Activated naive CD8-positive, alpha-beta T cell treated with anti-CD3 and anti-CD28 coated beads, Interleukin-2, amount 10 ng/mL, durations not matched to agents 7 days and 5 days (primary cell): ENCODE data around the gene PLCL1. TPM values are rescaled to one million over a fixed set of nuclear protein-coding genes. Genes with fewer than 3 reads are reported as not detected.

Experiments
- ATAC-seq: fragments of 150-1000 bp; cut with Tn5 transposase; one replicate; pipeline ENCODE4 v1.10.0; 2021; ENCODE audit warnings: low read depth, moderate library complexity
- POLR2A ChIA-PET: fragments of 350-600 bp; sonication (Branson Sonifier 250); formaldehyde crosslinking; loops from one replicate; lab custom pipeline; 2021; ENCODE audit warnings: antibody characterized with exemption; lab: Charles Lee
- DNase-seq: peaks from one replicate; pipeline ENCODE4 v3.0.0; 2021
- H3K27ac Mint-ChIP-seq: one replicate; pipeline ENCODE4 v1.8.0; 2022; ENCODE audit warnings: mild to moderate bottlenecking, mixed read lengths
- H3K27me3 Mint-ChIP-seq: one replicate; pipeline ENCODE4 v1.8.0; 2022; ENCODE audit warnings: mild to moderate bottlenecking, moderate library complexity, mixed read lengths
- H3K36me3 Mint-ChIP-seq: one replicate; pipeline ENCODE4 v1.8.0; 2021; ENCODE audit warnings: mild to moderate bottlenecking, mixed read lengths
- H3K4me1 Mint-ChIP-seq: one replicate; pipeline ENCODE4 v1.8.0; 2021; ENCODE audit warnings: mixed read lengths
- H3K4me3 Mint-ChIP-seq: one replicate; pipeline ENCODE4 v1.8.0; 2022; ENCODE audit warnings: mild to moderate bottlenecking, moderate library complexity, mixed read lengths
- H3K9me3 Mint-ChIP-seq: one replicate; pipeline ENCODE4 v1.8.0; 2021; ENCODE audit warnings: mixed read lengths
- total RNA-seq, 2 experiments: library from RNA; stranded (reverse); gene quantifications; one replicate each; pipeline ENCODE4 v1.2.3, GENCODE V29; 2021

The PLCL1 gene
- total RNA-seq, 2 experiments from 2014 or later, result 1.2 to 1.3 TPM

DNA sequence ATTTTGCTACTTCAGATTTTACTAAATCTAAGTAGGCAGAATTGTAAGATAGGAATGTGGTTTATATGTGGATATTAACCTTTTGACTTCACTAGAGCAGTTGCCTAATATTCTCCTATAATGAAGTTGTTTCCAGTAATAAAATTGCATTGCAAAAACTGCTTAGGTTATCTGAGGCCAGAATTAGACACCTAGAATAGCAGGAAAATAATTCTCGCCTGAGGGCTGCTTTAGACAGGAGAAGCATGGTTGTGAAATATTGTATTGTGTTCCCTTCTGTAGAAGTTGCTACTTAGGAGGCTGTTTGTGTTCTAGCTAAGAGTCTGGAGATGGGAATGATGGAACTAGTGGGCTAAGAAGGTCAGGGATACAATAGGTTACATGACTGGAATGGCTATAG is 146.3 kb downstream of the PLCL1 start:
- H3K36me3 Mint-ChIP-seq, result no peaks in the 10 kb centered on the region
- peaks cover 2% of the 10 kb centered on the region for H3K9me3 Mint-ChIP-seq
- H3K27me3 Mint-ChIP-seq, result no peaks in the 10 kb centered on the region
- H3K27ac Mint-ChIP-seq, result no peak overlapping the region
- ATAC-seq (no peak), DNase-seq (no peak)
- H3K4me1 Mint-ChIP-seq, result no peaks in the 10 kb centered on the region
- POLR2A ChIA-PET, result no interaction called here
- H3K4me3 Mint-ChIP-seq, result no peak overlapping the region

DNA sequence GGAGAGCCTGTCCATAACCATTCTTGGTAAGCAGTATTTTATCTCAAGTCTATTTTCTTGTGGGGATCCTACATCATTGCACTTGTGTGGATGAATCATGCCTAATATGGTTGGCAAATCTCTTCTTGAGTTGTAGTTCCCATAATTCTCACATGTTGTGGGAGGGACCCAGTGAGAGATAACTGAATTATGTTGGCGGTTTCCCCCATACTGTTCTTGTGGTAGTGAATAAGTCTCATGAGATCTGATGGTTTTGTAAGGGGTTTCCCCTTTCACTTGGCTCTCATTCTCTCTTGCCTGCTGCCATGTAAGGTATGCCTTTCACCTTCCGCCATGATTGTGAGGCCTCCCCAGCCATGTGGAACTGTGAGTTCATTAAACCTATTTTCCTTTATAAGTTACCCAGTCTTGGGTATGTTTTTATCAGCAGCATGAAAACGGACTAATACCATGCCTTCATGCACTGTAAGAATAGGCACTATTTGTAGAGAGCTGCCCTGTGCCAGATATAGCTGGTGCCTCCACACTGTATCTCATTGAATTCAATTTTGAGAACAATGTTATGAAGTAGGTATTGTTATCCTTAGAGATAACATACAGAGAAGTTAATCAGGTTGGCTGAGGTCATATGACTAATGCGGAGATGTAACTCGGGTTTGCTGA is 148.3 kb downstream of the PLCL1 start:
- Mint-ChIP-seq H3K4me1 (no peaks in the 10 kb centered on the region), H3K36me3 (peaks cover 3% of the 10 kb centered on the region), H3K27ac (no peak overlapping the region), H3K9me3 (peaks cover 11% of the 10 kb centered on the region), H3K27me3 (no peaks in the 10 kb centered on the region), H3K4me3 (no peak overlapping the region)
- POLR2A ChIA-PET, result no interaction called here
- no peak for ATAC-seq
- no peak for DNase-seq

GRCh38 chr2:197954328-197954727 is 149.9 kb downstream of the PLCL1 start:
- DNase-seq, result no peak
- H3K27me3 Mint-ChIP-seq, result no peaks in the 10 kb centered on the region
- no peak overlapping the region for H3K27ac Mint-ChIP-seq
- peaks cover 3% of the 10 kb centered on the region for H3K36me3 Mint-ChIP-seq
- H3K4me1 Mint-ChIP-seq, result no peaks in the 10 kb centered on the region
- peaks cover 11% of the 10 kb centered on the region for H3K9me3 Mint-ChIP-seq
- POLR2A ChIA-PET, result no interaction called here
- no peak for ATAC-seq
- no peak overlapping the region for H3K4me3 Mint-ChIP-seq

GRCh38 chr2:197958592-197959150 is 154.3 kb downstream of the PLCL1 start:
- peaks cover 19% of the 10 kb centered on the region for H3K9me3 Mint-ChIP-seq
- peaks cover 3% of the 10 kb centered on the region for H3K36me3 Mint-ChIP-seq
- ATAC-seq, result no peak
- H3K27me3 Mint-ChIP-seq, result no peaks in the 10 kb centered on the region
- DNase-seq, result no peak
- H3K4me3 Mint-ChIP-seq, result no peak overlapping the region
- H3K27ac Mint-ChIP-seq, result no peak overlapping the region
- H3K4me1 Mint-ChIP-seq, result no peaks in the 10 kb centered on the region
- POLR2A ChIA-PET, result no interaction called here

DNA sequence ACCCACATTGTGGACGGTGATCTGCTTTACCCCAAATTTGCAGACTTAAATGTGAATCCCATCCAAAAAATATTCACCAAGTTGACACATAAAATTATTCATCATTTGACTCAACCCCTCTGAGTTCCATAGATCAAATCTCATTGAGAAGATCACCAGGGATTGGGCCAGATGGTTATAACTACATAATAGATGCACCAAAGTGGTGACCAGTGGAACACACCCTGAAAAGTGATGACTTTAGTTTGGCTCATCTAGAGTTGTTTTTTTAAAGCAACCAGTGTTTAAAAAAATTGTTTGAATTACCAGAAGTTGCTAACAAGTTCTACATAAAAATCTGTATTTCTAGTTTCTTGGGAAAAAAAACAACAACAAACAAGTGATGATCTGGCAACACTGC is 155.0 kb downstream of the PLCL1 start:
- H3K36me3 Mint-ChIP-seq, result peaks cover 3% of the 10 kb centered on the region
- no peak for DNase-seq
- no peaks in the 10 kb centered on the region for H3K4me1 Mint-ChIP-seq
- ATAC-seq, result no peak
- POLR2A ChIA-PET, result no interaction called here
- peaks cover 23% of the 10 kb centered on the region for H3K9me3 Mint-ChIP-seq
- no peak overlapping the region for H3K27ac Mint-ChIP-seq
- no peaks in the 10 kb centered on the region for H3K27me3 Mint-ChIP-seq
- H3K4me3 Mint-ChIP-seq, result no peak overlapping the region

DNA sequence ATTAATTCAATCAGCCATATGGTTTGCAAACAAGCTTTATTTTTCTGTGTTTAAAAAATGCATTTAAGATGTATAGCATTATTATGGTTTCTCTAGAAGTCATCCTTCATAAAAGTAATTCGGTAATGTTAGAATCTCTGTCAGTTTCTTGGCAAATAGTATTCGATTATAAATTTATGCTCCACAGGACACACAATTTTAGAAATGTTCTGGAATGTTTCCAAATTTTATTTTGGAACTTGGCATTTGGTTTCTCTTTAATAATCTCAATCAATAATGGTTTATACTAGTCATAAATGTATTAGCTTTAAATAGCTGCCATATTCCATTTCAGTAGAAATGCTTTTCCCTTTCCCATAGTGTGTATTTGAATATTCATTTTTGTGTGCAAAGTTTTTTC is 156.4 kb downstream of the PLCL1 start:
- Mint-ChIP-seq H3K4me3 (no peak overlapping the region), H3K27me3 (no peaks in the 10 kb centered on the region), H3K4me1 (no peaks in the 10 kb centered on the region), H3K36me3 (peaks cover 7% of the 10 kb centered on the region), H3K27ac (no peak overlapping the region), H3K9me3 (peaks cover 29% of the 10 kb centered on the region)
- POLR2A ChIA-PET, result no interaction called here
- DNase-seq (no peak), ATAC-seq (no peak)

DNA sequence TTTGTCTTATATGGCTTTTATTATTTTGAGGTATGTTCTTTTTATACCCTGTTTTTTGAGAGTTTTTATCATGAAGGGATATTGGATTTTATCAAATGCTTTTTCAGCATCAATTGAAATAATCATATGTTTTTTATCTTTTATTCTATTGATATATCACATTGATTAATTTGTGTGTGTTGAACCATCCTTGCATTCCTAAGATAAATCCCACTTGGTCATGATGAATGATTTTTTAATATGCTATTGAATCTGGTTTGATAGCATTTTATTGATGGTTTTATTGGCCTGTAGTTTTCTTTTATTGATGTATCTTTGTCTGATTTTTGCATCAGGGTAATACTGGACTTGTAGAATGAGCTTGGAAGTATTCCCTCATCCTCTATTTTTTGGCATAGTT is 160.3 kb downstream of the PLCL1 start:
- Mint-ChIP-seq H3K27me3 (no peaks in the 10 kb centered on the region), H3K9me3 (peaks cover 21% of the 10 kb centered on the region), H3K4me1 (no peaks in the 10 kb centered on the region), H3K36me3 (peaks cover 4% of the 10 kb centered on the region), H3K4me3 (no peak overlapping the region), H3K27ac (no peak overlapping the region)
- POLR2A ChIA-PET, result no interaction called here
- ATAC-seq, result no peak
- no peak for DNase-seq

DNA sequence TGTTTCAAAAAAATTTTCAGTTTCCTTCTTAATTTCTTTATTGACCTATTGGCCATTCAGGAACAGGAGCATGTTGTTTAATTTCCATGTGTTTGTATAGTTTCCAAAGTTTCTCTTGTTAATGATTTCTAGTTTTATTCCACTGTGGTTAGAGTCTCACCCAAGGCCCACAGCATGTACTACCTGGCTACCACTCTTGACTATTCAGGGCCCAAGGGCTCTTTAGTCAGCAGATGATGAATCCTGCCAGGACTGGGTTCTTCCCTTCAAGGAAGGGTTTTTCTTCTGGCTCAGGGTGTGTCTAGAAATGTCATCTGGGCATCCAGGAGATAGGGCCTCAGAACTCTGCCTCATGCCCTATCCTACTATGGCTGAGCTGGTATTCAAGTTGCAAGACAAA is 161.4 kb downstream of the PLCL1 start:
- POLR2A ChIA-PET, result no interaction called here
- Mint-ChIP-seq H3K36me3 (peaks cover 4% of the 10 kb centered on the region), H3K27ac (no peak overlapping the region), H3K9me3 (peaks cover 21% of the 10 kb centered on the region), H3K27me3 (no peaks in the 10 kb centered on the region), H3K4me3 (no peak overlapping the region), H3K4me1 (no peaks in the 10 kb centered on the region)
- no peak for ATAC-seq
- no peak for DNase-seq

DNA sequence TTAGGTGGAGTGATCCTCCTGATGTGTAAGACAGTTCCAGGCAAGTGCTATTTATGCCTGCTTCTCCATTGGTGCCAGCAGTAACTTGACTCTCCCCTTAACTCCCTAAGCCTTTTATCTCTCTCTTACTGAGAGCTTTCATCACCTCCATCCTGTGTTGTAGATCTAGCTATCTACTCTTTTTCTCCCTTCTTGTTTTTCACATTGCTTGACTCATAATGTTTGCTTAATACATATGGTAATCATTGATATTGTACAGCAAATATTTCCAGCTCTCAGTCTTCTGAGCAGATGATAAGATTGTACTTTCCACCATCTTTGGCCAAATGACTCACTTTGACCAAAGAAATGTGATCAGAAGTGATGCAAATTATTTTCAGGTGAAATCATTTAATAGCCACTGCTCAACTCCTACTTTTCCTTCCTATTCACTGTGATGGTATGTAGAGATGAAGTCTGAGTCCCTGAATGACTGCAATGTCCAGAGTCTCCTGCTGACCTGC is 165.0 kb downstream of the PLCL1 start:
- ATAC-seq (no peak), DNase-seq (no peak)
- no peaks in the 10 kb centered on the region for H3K27me3 Mint-ChIP-seq
- H3K9me3 Mint-ChIP-seq, result peaks cover 9% of the 10 kb centered on the region
- POLR2A ChIA-PET, result no interaction called here
- peaks cover 4% of the 10 kb centered on the region for H3K36me3 Mint-ChIP-seq
- H3K27ac Mint-ChIP-seq, result no peak overlapping the region
- no peaks in the 10 kb centered on the region for H3K4me1 Mint-ChIP-seq
- H3K4me3 Mint-ChIP-seq, result no peak overlapping the region

DNA sequence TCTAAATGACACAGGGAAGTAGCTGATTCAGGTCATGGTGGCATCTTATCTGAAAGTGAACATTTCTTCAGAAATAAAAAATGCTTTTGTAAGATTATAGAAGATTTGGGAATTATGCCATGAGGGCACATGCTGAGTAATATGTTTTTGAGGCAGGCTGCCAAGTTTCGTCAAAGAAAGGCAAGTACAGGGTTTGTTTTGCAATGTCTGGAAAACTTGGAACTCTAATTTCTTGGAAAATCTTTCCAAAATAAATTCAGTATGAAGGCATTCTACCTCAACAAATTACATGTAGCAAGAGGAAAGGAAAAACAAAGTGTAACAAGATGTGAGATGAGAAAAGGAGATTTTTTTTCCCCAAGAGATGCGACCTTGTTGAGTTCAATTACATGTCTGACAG is 167.7 kb downstream of the PLCL1 start:
- H3K4me1 Mint-ChIP-seq, result no peaks in the 10 kb centered on the region

DNA sequence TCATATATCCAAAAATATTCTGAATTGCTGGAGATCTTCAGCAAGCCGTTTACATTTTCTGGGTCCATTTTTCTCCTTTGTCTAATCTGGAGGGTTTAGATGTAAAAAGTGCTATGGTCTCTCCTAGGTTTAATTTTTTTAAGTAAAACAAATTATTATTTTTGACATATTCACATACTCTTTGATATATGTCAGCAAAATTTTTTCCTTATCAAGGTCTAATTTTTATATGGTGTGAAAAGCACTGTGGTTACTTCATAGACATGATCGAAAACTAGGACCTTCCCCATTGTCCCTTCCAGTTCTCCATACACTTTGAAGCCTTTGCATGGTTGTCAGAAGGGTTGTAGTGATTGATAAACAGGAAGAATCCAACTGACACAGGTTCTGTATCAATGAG is 168.2 kb downstream of the PLCL1 start:
- no peak for ATAC-seq
- Mint-ChIP-seq H3K27me3 (no peaks in the 10 kb centered on the region), H3K4me1 (no peaks in the 10 kb centered on the region), H3K4me3 (no peak overlapping the region), H3K9me3 (peaks cover 1% of the 10 kb centered on the region), H3K36me3 (no peaks in the 10 kb centered on the region), H3K27ac (no peak overlapping the region)
- POLR2A ChIA-PET, result no interaction called here
- no peak for DNase-seq

More for the DNA sequence above, 167.7 kb downstream of the PLCL1 start:
- DNase-seq (no peak), ATAC-seq (no peak)
- Mint-ChIP-seq H3K9me3 (peaks cover 1% of the 10 kb centered on the region), H3K27ac (no peak overlapping the region), H3K4me3 (no peak overlapping the region), H3K27me3 (no peaks in the 10 kb centered on the region), H3K36me3 (no peaks in the 10 kb centered on the region)
- POLR2A ChIA-PET, result no interaction called here

GRCh38 chr2:197973772-197974171 is 169.4 kb downstream of the PLCL1 start:
- no peaks in the 10 kb centered on the region for H3K9me3 Mint-ChIP-seq
- no peaks in the 10 kb centered on the region for H3K36me3 Mint-ChIP-seq
- no peaks in the 10 kb centered on the region for H3K27me3 Mint-ChIP-seq
- DNase-seq (no peak), ATAC-seq (no peak)
- no peak overlapping the region for H3K27ac Mint-ChIP-seq
- no peak overlapping the region for H3K4me3 Mint-ChIP-seq
- H3K4me1 Mint-ChIP-seq, result no peaks in the 10 kb centered on the region
- POLR2A ChIA-PET, result no interaction called here

DNA sequence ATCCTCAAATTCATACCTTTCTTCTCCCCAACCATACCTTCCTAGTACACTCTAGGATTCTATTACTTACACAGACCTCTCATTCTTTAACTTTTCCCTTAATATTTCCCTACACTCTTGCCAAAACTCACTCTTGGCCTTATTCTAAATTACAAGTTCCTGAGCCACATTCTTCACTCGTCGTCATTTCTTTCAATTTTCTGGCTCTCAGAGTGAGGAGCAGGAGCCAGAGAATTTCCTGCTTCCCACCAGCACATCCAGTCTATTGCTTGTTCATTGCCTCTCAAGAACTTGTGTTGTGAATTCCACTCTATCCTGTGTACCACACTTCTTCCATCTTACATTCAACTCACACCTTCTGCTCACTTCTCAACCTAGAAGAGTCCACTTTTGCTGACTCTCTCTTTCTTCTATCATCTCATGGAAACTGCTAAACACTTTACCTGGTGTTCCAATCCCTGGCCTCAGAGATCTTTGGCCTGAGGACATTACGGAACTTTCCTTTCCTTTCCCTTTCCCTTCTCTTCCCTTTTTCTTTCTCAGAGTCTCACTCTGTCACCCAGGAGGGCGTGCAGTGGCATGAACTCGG is 171.6 kb downstream of the PLCL1 start:
- Mint-ChIP-seq H3K4me3 (no peak overlapping the region), H3K36me3 (no peaks in the 10 kb centered on the region)

DNA sequence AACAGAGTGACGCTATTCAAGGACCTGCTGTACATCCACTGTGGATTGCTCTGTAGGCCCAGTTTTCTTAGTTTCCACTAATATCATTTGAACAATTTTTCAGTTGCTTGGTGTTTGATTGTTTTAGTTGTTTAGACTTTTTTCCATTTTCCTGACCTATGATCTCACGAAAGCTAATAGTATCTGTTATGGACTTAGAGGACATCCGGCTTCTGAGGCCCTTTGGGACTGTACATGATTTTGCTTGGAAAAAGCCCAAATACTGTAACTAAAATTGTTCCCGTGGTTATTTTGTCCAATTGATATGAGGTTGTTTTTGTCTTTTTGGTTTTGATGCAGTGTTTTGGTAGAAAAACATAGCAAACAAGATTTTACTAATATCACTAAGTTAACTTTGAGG is 174.6 kb downstream of the PLCL1 start:
- Mint-ChIP-seq H3K9me3 (no peaks in the 10 kb centered on the region), H3K27ac (no peak overlapping the region), H3K27me3 (no peaks in the 10 kb centered on the region), H3K4me3 (no peak overlapping the region), H3K36me3 (no peaks in the 10 kb centered on the region), H3K4me1 (no peaks in the 10 kb centered on the region)
- POLR2A ChIA-PET, result no interaction called here
- ATAC-seq (no peak), DNase-seq (no peak)

More for the DNA sequence above, 171.6 kb downstream of the PLCL1 start:
- DNase-seq, result no peak
- H3K9me3 Mint-ChIP-seq, result no peaks in the 10 kb centered on the region
- H3K27me3 Mint-ChIP-seq, result no peaks in the 10 kb centered on the region
- H3K27ac Mint-ChIP-seq, result no peak overlapping the region
- POLR2A ChIA-PET, result no interaction called here
- ATAC-seq, result no peak
- H3K4me1 Mint-ChIP-seq, result no peaks in the 10 kb centered on the region
